Neural cell (in vitro differentiated cells): ENCODE measurements around the gene GPR65. TPM values are rescaled to one million over a fixed set of nuclear protein-coding genes. Genes with fewer than 3 reads are reported as not detected.

Experiments
- H2AFZ ChIP-seq: fragments of 200-600, 300-800 bp; sonication (generic), shearing (Covaris generic); 2 replicates; pipeline ENCODE4 v1.6.0; 2014; ENCODE audit warnings: low read depth, mild to moderate bottlenecking, antibody characterized with exemption, low read length, moderate library complexity
- H3F3A ChIP-seq: fragments of 200-600 bp; shearing (Covaris generic); 2 replicates; pipeline ENCODE4 v1.6.1; 2016; ENCODE audit warnings: mild to moderate bottlenecking, moderate library complexity, mixed read lengths, antibody characterized with exemption, low read length; ENCODE audit not compliant: insufficient read depth, poor library complexity, severe bottlenecking
- H3K27ac ChIP-seq: fragments of 200-600, 300-800 bp; sonication (generic), shearing (Covaris generic); 2 replicates; pipeline ENCODE4 v1.5.1; 2014; ENCODE audit warnings: mild to moderate bottlenecking, low read length, moderate library complexity
- H3K27me3 ChIP-seq: fragments of 300-800, 200-600 bp; sonication (generic), shearing (Covaris generic); 2 replicates; pipeline ENCODE4 v1.6.0; 2014; ENCODE audit warnings: mild to moderate bottlenecking, low read depth, low read length, moderate library complexity; ENCODE audit not compliant: insufficient read depth
- H3K36me3 ChIP-seq: fragments of 300-800, 200-600 bp; sonication (generic), shearing (Covaris generic); 2 replicates; pipeline ENCODE4 v1.5.1; 2014; ENCODE audit warnings: mild to moderate bottlenecking, antibody characterized with exemption, low read length, moderate library complexity; ENCODE audit not compliant: insufficient read depth
- H3K4me2 ChIP-seq: fragments of 300-800, 200-600 bp; sonication (generic), shearing (Covaris generic); 2 replicates; pipeline ENCODE4 v1.6.0; 2014; ENCODE audit warnings: mild to moderate bottlenecking, low read length
- H3K4me3 ChIP-seq: fragments of 300-800, 200-600 bp; sonication (generic), shearing (Covaris generic); 2 replicates; pipeline ENCODE4 v1.5.1; 2014; ENCODE audit warnings: mild to moderate bottlenecking, low read length, moderate library complexity
- H3K79me2 ChIP-seq: fragments of 200-600 bp; shearing (Covaris generic); replicated peaks from 2 replicates; pipeline ENCODE4 v1.6.0; 2014; ENCODE audit warnings: mild to moderate bottlenecking, low read length, moderate library complexity; ENCODE audit not compliant: insufficient read depth
- H3K9ac ChIP-seq: fragments of 300-800, 200-600 bp; sonication (generic), shearing (Covaris generic); 2 replicates; pipeline ENCODE4 v1.6.1; 2016; ENCODE audit warnings: mild to moderate bottlenecking, low read length, mixed read lengths
- H3K9me2 ChIP-seq: fragments of 200-600 bp; shearing (Covaris generic); 2 replicates; pipeline ENCODE4 v1.6.1; 2016; ENCODE audit warnings: mild to moderate bottlenecking, low read length, mixed read lengths; ENCODE audit not compliant: insufficient read depth
- H3K9me3 ChIP-seq: fragments of 200-600, 300-800 bp; sonication (generic), shearing (Covaris generic); 2 replicates; pipeline ENCODE4 v1.6.1; 2016; ENCODE audit warnings: mild to moderate bottlenecking, mixed run types, low read length, moderate library complexity, mixed read lengths
- H4K20me1 ChIP-seq: fragments of 200-600 bp; shearing (Covaris generic); 2 replicates; pipeline ENCODE4 v1.6.1; 2016; ENCODE audit warnings: mild to moderate bottlenecking, mixed run types; ENCODE audit not compliant: insufficient read depth
- CTCF ChIP-seq: fragments of 450-650 bp; IDR thresholded peaks from 2 replicates; pipeline ENCODE4 v1.5.1; 2014; ENCODE audit warnings: antibody characterized with exemption, mild to moderate bottlenecking, moderate library complexity; ENCODE audit not compliant: poor library complexity, severe bottlenecking
- EP300 ChIP-seq: fragments of 450-650 bp; conservative IDR thresholded peaks from 2 replicates; pipeline ENCODE4 v1.6.1; 2014; ENCODE audit warnings: antibody characterized with exemption, mild to moderate bottlenecking, moderate library complexity; ENCODE audit not compliant: poor library complexity, severe bottlenecking
- EZH2 ChIP-seq: fragments of 200-600, 300-800 bp; shearing (Covaris generic), sonication (generic); IDR thresholded peaks from 2 replicates; pipeline ENCODE4 v1.6.1; 2014; ENCODE audit warnings: antibody characterized with exemption, low read length, borderline replicate concordance, mild to moderate bottlenecking; ENCODE audit not compliant: insufficient read depth, poor library complexity, severe bottlenecking
- MXI1 ChIP-seq: fragments of 450-650 bp; conservative IDR thresholded peaks from 2 replicates; pipeline ENCODE4 v1.6.1; 2014; ENCODE audit warnings: antibody characterized with exemption, mild to moderate bottlenecking; ENCODE audit not compliant: poor library complexity, severe bottlenecking
- POLR2AphosphoS5 ChIP-seq: IDR thresholded peaks from 2 replicates; pipeline ENCODE4 v1.6.1; 2012
- RAD21 ChIP-seq: fragments of 450-650 bp; conservative IDR thresholded peaks from 2 replicates; pipeline ENCODE4 v1.6.1; 2014; ENCODE audit warnings: antibody characterized with exemption, mild to moderate bottlenecking, moderate library complexity
- SMC3 ChIP-seq: fragments of 450-650 bp; conservative IDR thresholded peaks from 2 replicates; pipeline ENCODE4 v1.6.1; 2014; ENCODE audit warnings: antibody characterized with exemption, mild to moderate bottlenecking, moderate library complexity; ENCODE audit not compliant: poor library complexity
- TAF1 ChIP-seq: IDR thresholded peaks from 2 replicates; pipeline ENCODE4 v1.6.1; 2012; ENCODE audit warnings: low read depth
- polyA plus RNA-seq: library from polyadenylated mRNA; depleted of rRNA; stranded (reverse); fragments of >200 nt; gene quantifications from 2 replicates; pipeline ENCODE4 v1.2.3, GENCODE V29; 2014
- TF ChIP-seq, protein P1 (sequence below): IDR thresholded peaks from 2 replicates; pipeline ENCODE4 v1.6.1; 2012; ENCODE audit warnings: borderline replicate concordance

The GPR65 gene
- polyA plus RNA-seq, 1 donor from 2014 or later = not detected

GRCh38 chr14:87961246-87961645 is 43.7 kb upstream of the GPR65 start:
- Histone ChIP-seq H3K4me2 (no peak overlapping the region), H3K27me3 (no peaks in the 10 kb centered on the region), H3K9me2 (no peaks in the 10 kb centered on the region), H3K79me2 (no peaks in the 10 kb centered on the region), H2AFZ (no peak overlapping the region), H3K4me3 (no peak overlapping the region), H4K20me1 (no peaks in the 10 kb centered on the region), H3K9me3 (no peaks in the 10 kb centered on the region), H3F3A (no peaks in the 10 kb centered on the region), H3K9ac (no peak overlapping the region), H3K27ac (no peak overlapping the region), H3K36me3 (peaks cover 3% of the 10 kb centered on the region)
- no peak for TF ChIP-seq RAD21
- TF ChIP-seq POLR2AphosphoS5 = no peak
- no peak for TF ChIP-seq SMC3
- TF ChIP-seq TAF1 = no peak
- TF ChIP-seq, protein P1, sequence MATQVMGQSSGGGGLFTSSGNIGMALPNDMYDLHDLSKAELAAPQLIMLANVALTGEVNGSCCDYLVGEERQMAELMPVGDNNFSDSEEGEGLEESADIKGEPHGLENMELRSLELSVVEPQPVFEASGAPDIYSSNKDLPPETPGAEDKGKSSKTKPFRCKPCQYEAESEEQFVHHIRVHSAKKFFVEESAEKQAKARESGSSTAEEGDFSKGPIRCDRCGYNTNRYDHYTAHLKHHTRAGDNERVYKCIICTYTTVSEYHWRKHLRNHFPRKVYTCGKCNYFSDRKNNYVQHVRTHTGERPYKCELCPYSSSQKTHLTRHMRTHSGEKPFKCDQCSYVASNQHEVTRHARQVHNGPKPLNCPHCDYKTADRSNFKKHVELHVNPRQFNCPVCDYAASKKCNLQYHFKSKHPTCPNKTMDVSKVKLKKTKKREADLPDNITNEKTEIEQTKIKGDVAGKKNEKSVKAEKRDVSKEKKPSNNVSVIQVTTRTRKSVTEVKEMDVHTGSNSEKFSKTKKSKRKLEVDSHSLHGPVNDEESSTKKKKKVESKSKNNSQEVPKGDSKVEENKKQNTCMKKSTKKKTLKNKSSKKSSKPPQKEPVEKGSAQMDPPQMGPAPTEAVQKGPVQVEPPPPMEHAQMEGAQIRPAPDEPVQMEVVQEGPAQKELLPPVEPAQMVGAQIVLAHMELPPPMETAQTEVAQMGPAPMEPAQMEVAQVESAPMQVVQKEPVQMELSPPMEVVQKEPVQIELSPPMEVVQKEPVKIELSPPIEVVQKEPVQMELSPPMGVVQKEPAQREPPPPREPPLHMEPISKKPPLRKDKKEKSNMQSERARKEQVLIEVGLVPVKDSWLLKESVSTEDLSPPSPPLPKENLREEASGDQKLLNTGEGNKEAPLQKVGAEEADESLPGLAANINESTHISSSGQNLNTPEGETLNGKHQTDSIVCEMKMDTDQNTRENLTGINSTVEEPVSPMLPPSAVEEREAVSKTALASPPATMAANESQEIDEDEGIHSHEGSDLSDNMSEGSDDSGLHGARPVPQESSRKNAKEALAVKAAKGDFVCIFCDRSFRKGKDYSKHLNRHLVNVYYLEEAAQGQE = no peak
- no peak for TF ChIP-seq EP300
- no peak for TF ChIP-seq EZH2
- TF ChIP-seq CTCF = no peak
- no peak for TF ChIP-seq MXI1

- Histone ChIP-seq H3K79me2 (no peaks in the 10 kb centered on the region), H3K36me3 (no peaks in the 10 kb centered on the region), H3K9ac (no peak overlapping the region), H3K9me2 (no peaks in the 10 kb centered on the region), H4K20me1 (no peaks in the 10 kb centered on the region), H3K27ac (no peak overlapping the region), H3K4me2 (no peak overlapping the region), H3K27me3 (no peaks in the 10 kb centered on the region), H2AFZ (no peak overlapping the region), H3F3A (no peaks in the 10 kb centered on the region), H3K4me3 (no peak overlapping the region), H3K9me3 (no peaks in the 10 kb centered on the region)
- TF ChIP-seq EP300 (no peak), SMC3 (no peak), CTCF (no peak), RAD21 (no peak), POLR2AphosphoS5 (no peak), EZH2 (no peak), MXI1 (no peak), TAF1 (no peak)
- TF ChIP-seq, protein P1 = no peak
Measured at GRCh38 chr14:87966816-87967215, 38.1 kb upstream of the GPR65 start.
